IMR-90 (cell line): ENCODE data around the gene PRAMEF5. TPM values are rescaled to one million over a fixed set of nuclear protein-coding genes. Genes with fewer than 3 reads are reported as not detected.
"Not testable (repeated sequence)": the region's sequence is repeated elsewhere in the genome, so short reads cannot be mapped to it uniquely, and the experiment has no call there.

Experiments used
- ATAC-seq: fragments of 200-7000 bp; cut with Tn5 transposase; 2 replicates; pipeline ENCODE4 v1.9.1; 2020; ENCODE audit warnings: low read depth, mild to moderate bottlenecking, moderate library complexity
- BruUV-seq: library from RNA; stranded (reverse); fragments of 400-500 nt; replicated peaks from 2 replicates; lab custom pipeline; 2021; lab: Mats Ljungman, UMichigan
- CTCF ChIA-PET: fragments of 300-600 bp; formaldehyde crosslinking; extraction: SDS; loops from one replicate; lab custom pipeline; 2021; ENCODE audit warnings: antibody characterized with exemption; lab: Yijun Ruan, JAX
- POLR2A ChIA-PET: fragments of 300-600 bp; sonication (Branson Sonifier 250); formaldehyde crosslinking; loops from one replicate; lab custom pipeline; 2022; ENCODE audit warnings: antibody characterized with exemption; ENCODE audit not compliant: unreplicated experiment; lab: Charles Lee
- DNase-seq: peaks from one replicate; pipeline ENCODE4 v3.0.0; 2013
- H2AFZ ChIP-seq: replicated peaks from 2 replicates; pipeline ENCODE3; 2013; ENCODE audit warnings: low read length, mild to moderate bottlenecking; ENCODE audit not compliant: poor library complexity
- H2AK5ac ChIP-seq: 2 replicates; pipeline ENCODE4 v1.6.1; 2013; ENCODE audit warnings: low read depth, low read length, inconsistent platforms
- H2AK9ac ChIP-seq: replicated peaks from 2 replicates; pipeline ENCODE3; 2013; ENCODE audit warnings: mild to moderate bottlenecking, low read depth, low read length, moderate library complexity; ENCODE audit not compliant: poor library complexity
- H2BK120ac ChIP-seq: 2 replicates; pipeline ENCODE4 v1.6.1; 2013; ENCODE audit warnings: low read depth, low read length, inconsistent platforms
- H2BK15ac ChIP-seq: 3 replicates; pipeline ENCODE4 v1.6.1; 2013; ENCODE audit warnings: low read depth, low read length, inconsistent platforms
- H2BK20ac ChIP-seq: 2 replicates; pipeline ENCODE4 v1.6.1; 2013; ENCODE audit warnings: low read depth, mild to moderate bottlenecking, inconsistent platforms, low read length, moderate library complexity
- H2BK5ac ChIP-seq: 2 replicates; pipeline ENCODE4 v1.6.1; 2013; ENCODE audit warnings: mild to moderate bottlenecking, low read depth, low read length, inconsistent platforms; ENCODE audit not compliant: poor library complexity, severe bottlenecking
- H3K14ac ChIP-seq: replicated peaks from 2 replicates; pipeline ENCODE4 v1.6.1; 2013; ENCODE audit warnings: low read depth, low read length, inconsistent platforms
- H3K18ac ChIP-seq: 2 replicates; pipeline ENCODE4 v1.6.1; 2013; ENCODE audit warnings: low read depth, low read length, control low read depth
- H3K23ac ChIP-seq: 2 replicates; pipeline ENCODE4 v1.6.1; 2013; ENCODE audit warnings: low read depth, low read length, inconsistent platforms
- H3K27ac ChIP-seq: 2 replicates; pipeline ENCODE4 v1.5.1; 2013; ENCODE audit warnings: mild to moderate bottlenecking, control low read depth, low read length; ENCODE audit not compliant: insufficient read depth
- H3K27me3 ChIP-seq: 2 replicates; pipeline ENCODE4 v1.6.1; 2013; ENCODE audit warnings: low read length; ENCODE audit not compliant: control insufficient read depth, insufficient read depth
- H3K36me3 ChIP-seq: 2 replicates; pipeline ENCODE4 v1.6.1; 2013; ENCODE audit warnings: low read length, mixed read lengths; ENCODE audit not compliant: control insufficient read depth, insufficient read depth
- H3K4ac ChIP-seq: 2 replicates; pipeline ENCODE4 v1.6.1; 2013; ENCODE audit warnings: low read depth, low read length, inconsistent platforms
- H3K4me1 ChIP-seq: 2 replicates; pipeline ENCODE4 v1.6.1; 2013; ENCODE audit warnings: low read length, mixed read lengths; ENCODE audit not compliant: control insufficient read depth, insufficient read depth
- H3K4me2 ChIP-seq: 2 replicates; pipeline ENCODE4 v1.6.1; 2013; ENCODE audit warnings: low read depth, mild to moderate bottlenecking, control low read depth, low read length, moderate library complexity
- H3K4me3 ChIP-seq: 2 replicates; pipeline ENCODE4 v1.5.1; 2013; ENCODE audit warnings: low read depth, mild to moderate bottlenecking, control low read depth, low read length, moderate library complexity; ENCODE audit not compliant: insufficient read depth
- H3K56ac ChIP-seq: 2 replicates; pipeline ENCODE4 v1.6.1; 2013; ENCODE audit warnings: low read length, inconsistent platforms; ENCODE audit not compliant: insufficient read depth; ENCODE audit errors: extremely low read depth
- H3K79me1 ChIP-seq, 2 experiments: 2 replicates each; pipeline ENCODE4 v1.6.1; 2013; ENCODE audit warnings: low read length in 2 of 2, inconsistent platforms in 1 of 2, low read depth in 1 of 2
- H3K9ac ChIP-seq: 2 replicates; pipeline ENCODE4 v1.6.1; 2013; ENCODE audit warnings: low read depth, low read length, control low read depth
- H3K9me1 ChIP-seq: 2 replicates; pipeline ENCODE4 v1.6.1; 2013; ENCODE audit warnings: low read length, inconsistent platforms; ENCODE audit not compliant: insufficient read depth
- H3K9me3 ChIP-seq: 2 replicates; pipeline ENCODE4 v1.6.1; 2013; ENCODE audit warnings: low read length; ENCODE audit not compliant: control insufficient read depth, insufficient read depth
- H4K20me1 ChIP-seq: 2 replicates; pipeline ENCODE4 v1.6.1; 2013; ENCODE audit warnings: low read length, inconsistent platforms; ENCODE audit not compliant: insufficient read depth
- H4K5ac ChIP-seq: 2 replicates; pipeline ENCODE4 v1.6.1; 2013; ENCODE audit warnings: mild to moderate bottlenecking, low read depth, low read length, control low read depth
- H4K8ac ChIP-seq, 2 experiments: 2 replicates each; pipeline ENCODE4 v1.6.1; 2013; ENCODE audit warnings: low read depth in 2 of 2, low read length in 2 of 2, control low read depth in 1 of 2, inconsistent platforms in 1 of 2
- H4K91ac ChIP-seq: 2 replicates; pipeline ENCODE4 v1.6.1; 2013; ENCODE audit warnings: low read depth, low read length, inconsistent platforms; ENCODE audit not compliant: insufficient read depth
- WGBS, 2 experiments: methylation state at CpG; one replicate each; pipeline versions ENCODE4 v1.1.5 to v1.1.7; 2013; ENCODE audit warnings: missing lambda C conversion rate in 2 of 2; ENCODE audit not compliant: insufficient read length in 1 of 2; ENCODE audit errors: extremely low coverage in 2 of 2; 5-methylcytosine and 5-hydroxymethylcytosine counted together
- dilution Hi-C: fragments of 300-500 bp; cut with HindIII; formaldehyde crosslinking; loops from one replicate; pipeline ENCODE4 v1.14.3; 2018; ENCODE audit warnings: low sequenced_read_pairs; ENCODE audit not compliant: unreplicated experiment
- in situ Hi-C: fragments of 300-500 bp; cut with MboI; formaldehyde crosslinking; loops from 3 replicates; pipeline ENCODE4 v1.14.3; 2019; ENCODE audit warnings: low sequenced_read_pairs, inconsistent platforms, mixed read lengths
- intact Hi-C: fragments of 100-400 bp; cut with micrococcal nuclease; formaldehyde crosslinking; loops from 2 replicates; pipeline ENCODE4 v1.10.0; 2022
- polyA plus RNA-seq, 3 experiments: library from polyadenylated mRNA; depleted of rRNA; stranded (reverse); fragments of >200 nt; gene quantifications; 2 replicates each; pipeline ENCODE4 v1.2.3, GENCODE V29; 2012; ENCODE audit warnings: low replicate concordance in 1 of 3
- total RNA-seq: library from RNA; depleted of rRNA; stranded (reverse); fragments of >200 nt; gene quantifications from 2 replicates; pipeline ENCODE4 v1.2.3, GENCODE V29; 2012

The PRAMEF5 gene
- total and polyA plus RNA-seq, 2 of the 4 experiments (the other 2 are of a cell fraction): not detected

DNA sequence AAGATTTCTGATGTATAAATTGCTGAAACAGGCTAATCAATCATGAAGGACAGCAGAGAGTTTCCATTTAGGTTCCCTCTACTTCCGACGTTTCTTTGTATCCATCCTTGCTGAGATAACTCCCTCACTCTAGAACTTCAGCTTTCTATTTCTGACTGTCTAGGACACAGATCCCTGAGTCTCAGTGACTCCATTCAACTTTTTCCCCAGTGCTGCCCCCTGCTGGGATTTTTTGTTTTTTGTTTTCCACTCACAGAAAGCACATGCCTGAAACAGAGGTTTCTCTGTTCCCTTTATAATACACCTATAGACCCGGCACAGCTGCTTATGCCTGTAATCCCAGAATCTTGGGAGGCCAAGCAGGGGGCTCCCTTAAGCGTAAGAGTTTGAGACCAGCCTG, 31.2 kb upstream of the PRAMEF5 start:
- POLR2A ChIA-PET, H2AK5ac ChIP-seq, CTCF ChIA-PET, H4K91ac ChIP-seq, dilution Hi-C loops, H3K79me1 ChIP-seq, H3K27ac ChIP-seq, H3K4ac ChIP-seq, H2BK5ac ChIP-seq, H4K20me1 ChIP-seq, H3K9me3 ChIP-seq, H3K27me3 ChIP-seq, H3K4me1 ChIP-seq, BruUV-seq, H3K36me3 ChIP-seq, H4K8ac ChIP-seq, H2BK20ac ChIP-seq, ATAC-seq, H4K5ac ChIP-seq, H3K4me2 ChIP-seq, H3K9ac ChIP-seq, H3K9me1 ChIP-seq, H2BK120ac ChIP-seq, DNase-seq, intact Hi-C loops, H2AFZ ChIP-seq, H3K4me3 ChIP-seq, H2AK9ac ChIP-seq, H3K14ac ChIP-seq, H3K23ac ChIP-seq, H3K56ac ChIP-seq, H2BK15ac ChIP-seq, H3K18ac ChIP-seq, in situ Hi-C loops: not testable (repeated sequence)
- WGBS, 2 experiments: no CpG with 5 or more reads among the region's 4 CpGs
